GM12874 (cell line): ENCODE data around the gene TRAFD1.

Experiments
- CTCF ChIP-seq: IDR thresholded peaks from 2 replicates; pipeline ENCODE4 v1.5.1; 2011; ENCODE audit warnings: low read depth, mild to moderate bottlenecking, control low read depth, low read length, moderate library complexity; ENCODE audit not compliant: insufficient read depth

TRAFD1 gene

GRCh38 chr12:112112409-112113133 is 12.8 kb upstream of the TRAFD1 start:
- TF ChIP-seq CTCF = no peak

GRCh38 chr12:112115259-112116045 is 9.9 kb upstream of the TRAFD1 start:
- no peak for TF ChIP-seq CTCF

GRCh38 chr12:112116232-112117060 is 8.9 kb upstream of the TRAFD1 start:
- no peak for TF ChIP-seq CTCF

GRCh38 chr12:112117685-112118084 is 7.7 kb upstream of the TRAFD1 start:
- TF ChIP-seq CTCF = no peak

- no peak for TF ChIP-seq CTCF
Observed at GRCh38 chr12:112121780-112122565, 3.4 kb upstream of the TRAFD1 start.

GRCh38 chr12:112122823-112123690 is 2.3 kb upstream of the TRAFD1 start:
- no peak for TF ChIP-seq CTCF
